HEK293 (cell line): ENCODE measurements around the gene ATP6V1B1.

Source experiments
- CTCF ChIA-PET: fragments of 350-600 bp; formaldehyde crosslinking; extraction: SDS; loops from one replicate; lab custom pipeline; 2021; ENCODE audit warnings: antibody characterized with exemption; lab: Yijun Ruan, JAX
- POLR2A ChIA-PET: fragments of 300-600 bp; formaldehyde crosslinking; extraction: SDS; loops from one replicate; lab custom pipeline; 2020; ENCODE audit warnings: antibody characterized with exemption, inconsistent platforms; lab: Yijun Ruan, JAX
- H3K27ac ChIP-seq: fragments of 200-500 bp; sonication (Bioruptor generic); 2 replicates; pipeline ENCODE4 v1.5.1; 2014; ENCODE audit warnings: low read depth, low read length, control low read depth, inconsistent platforms; ENCODE audit errors: extremely low read depth
- H3K36me3 ChIP-seq, 2 experiments: fragments of 200-500 bp in 1 of 2; sonication (Bioruptor generic) in 1 of 2; 1 replicate in 1 of 2; 2 replicates in 1 of 2; pipeline ENCODE4 v1.5.1; 2014 to 2017; ENCODE audit warnings: inconsistent platforms in 2 of 2, low read length in 2 of 2; ENCODE audit not compliant: control insufficient read depth in 2 of 2, insufficient read depth in 1 of 2
- H3K4me1 ChIP-seq: fragments of 200-500 bp; sonication (Bioruptor generic); 2 replicates; pipeline ENCODE4 v1.5.1; 2014; ENCODE audit warnings: mild to moderate bottlenecking, low read length, inconsistent platforms; ENCODE audit not compliant: control insufficient read depth, insufficient read depth
- H3K4me3 ChIP-seq: 2 replicates; pipeline ENCODE4 v1.5.1; 2011; ENCODE audit warnings: low read depth, mild to moderate bottlenecking, control low read depth, low read length, moderate library complexity
- H3K9me3 ChIP-seq: fragments of 200-500 bp; sonication (Bioruptor generic); 2 replicates; pipeline ENCODE4 v1.5.1; 2014; ENCODE audit warnings: low read depth, low read length, inconsistent platforms; ENCODE audit not compliant: control insufficient read depth, insufficient read depth
- GFI1B ChIP-seq: fragments of 450-650 bp; formaldehyde crosslinking; IDR thresholded peaks from 2 replicates; pipeline ENCODE4 v1.5.1; 2016; ENCODE audit warnings: missing biosample characterization, missing genetic modification characterization
- GLIS2 ChIP-seq: fragments of 450-650 bp; formaldehyde crosslinking; IDR thresholded peaks from 2 replicates; pipeline ENCODE4 v1.5.1; 2016; ENCODE audit warnings: missing biosample characterization, missing genetic modification characterization
- IKZF3 ChIP-seq: fragments of 450-650 bp; IDR thresholded peaks from 2 replicates; pipeline ENCODE4 v1.5.0; 2018; ENCODE audit warnings: missing biosample characterization, mild to moderate bottlenecking, missing genetic modification characterization, moderate library complexity
- YY1 ChIP-seq: fragments of 450-650 bp; formaldehyde crosslinking; IDR thresholded peaks from 2 replicates; pipeline ENCODE4 v1.5.1; 2018; ENCODE audit warnings: missing biosample characterization, missing genetic modification characterization
- ZBTB48 ChIP-seq: fragments of 450-650 bp; formaldehyde crosslinking; IDR thresholded peaks from 2 replicates; pipeline ENCODE4 v1.5.1; 2016; ENCODE audit warnings: missing biosample characterization, missing genetic modification characterization
- ZBTB7A ChIP-seq: fragments of 450-650 bp; formaldehyde crosslinking; IDR thresholded peaks from 2 replicates; pipeline ENCODE4 v1.5.1; 2016; ENCODE audit warnings: low read depth, missing biosample characterization, missing genetic modification characterization
- ZNF140 ChIP-seq: fragments of 450-650 bp; formaldehyde crosslinking; IDR thresholded peaks from 2 replicates; pipeline ENCODE4 v1.5.1; 2016; ENCODE audit warnings: missing biosample characterization, missing genetic modification characterization
- ZNF146 ChIP-seq: fragments of 450-650 bp; formaldehyde crosslinking; IDR thresholded peaks from 2 replicates; pipeline ENCODE4 v1.5.1; 2016; ENCODE audit warnings: missing biosample characterization, missing genetic modification characterization
- ZNF157 ChIP-seq: fragments of 450-650 bp; formaldehyde crosslinking; IDR thresholded peaks from 2 replicates; pipeline ENCODE4 v1.5.1; 2016; ENCODE audit warnings: missing biosample characterization, missing genetic modification characterization
- ZNF23 ChIP-seq: fragments of 450-650 bp; formaldehyde crosslinking; IDR thresholded peaks from 2 replicates; pipeline ENCODE4 v1.5.1; 2016; ENCODE audit warnings: missing biosample characterization, missing genetic modification characterization, borderline replicate concordance
- ZNF335 ChIP-seq: fragments of 450-650 bp; formaldehyde crosslinking; conservative IDR thresholded peaks from 2 replicates; pipeline ENCODE4 v1.5.1; 2016; ENCODE audit warnings: missing biosample characterization, missing genetic modification characterization
- ZNF350 ChIP-seq: fragments of 450-650 bp; formaldehyde crosslinking; IDR thresholded peaks from 2 replicates; pipeline ENCODE4 v1.5.0; 2017; ENCODE audit warnings: missing biosample characterization, mild to moderate bottlenecking, missing genetic modification characterization
- ZNF426 ChIP-seq: fragments of 450-650 bp; formaldehyde crosslinking; IDR thresholded peaks from 2 replicates; pipeline ENCODE4 v1.5.1; 2017; ENCODE audit warnings: missing biosample characterization, missing genetic modification characterization, mild to moderate bottlenecking, inconsistent platforms, moderate library complexity
- ZNF433 ChIP-seq: fragments of 450-650 bp; formaldehyde crosslinking; IDR thresholded peaks from 2 replicates; pipeline ENCODE4 v1.5.1; 2016; ENCODE audit warnings: missing biosample characterization, missing genetic modification characterization, low read depth
- ZNF558 ChIP-seq: fragments of 450-650 bp; formaldehyde crosslinking; IDR thresholded peaks from 2 replicates; pipeline ENCODE4 v1.5.1; 2016; ENCODE audit warnings: missing biosample characterization, missing genetic modification characterization
- ZNF560 ChIP-seq: fragments of 450-650 bp; formaldehyde crosslinking; IDR thresholded peaks from 2 replicates; pipeline ENCODE4 v1.5.1; 2017; ENCODE audit warnings: missing biosample characterization, missing genetic modification characterization, borderline replicate concordance
- ZNF571 ChIP-seq: fragments of 450-650 bp; formaldehyde crosslinking; IDR thresholded peaks from 2 replicates; pipeline ENCODE4 v1.5.0; 2017; ENCODE audit warnings: missing biosample characterization, missing genetic modification characterization
- ZNF626 ChIP-seq: fragments of 450-650 bp; sonication (Bioruptor Pico); formaldehyde crosslinking; IDR thresholded peaks from 2 replicates; pipeline ENCODE4 v1.5.1; 2018; ENCODE audit warnings: missing biosample characterization, missing genetic modification characterization, inconsistent platforms
- TF ChIP-seq, protein P1 (sequence below): fragments of 450-650 bp; formaldehyde crosslinking; IDR thresholded peaks from 2 replicates; pipeline ENCODE4 v1.5.1; 2016; ENCODE audit warnings: missing biosample characterization, missing genetic modification characterization
- TF ChIP-seq, protein P2 (sequence below): fragments of 450-650 bp; formaldehyde crosslinking; IDR thresholded peaks from 2 replicates; pipeline ENCODE4 v1.5.1; 2016; ENCODE audit warnings: missing biosample characterization, missing genetic modification characterization
- TF ChIP-seq, protein P3 (sequence below): fragments of 450-650 bp; formaldehyde crosslinking; IDR thresholded peaks from 2 replicates; pipeline ENCODE4 v1.5.1; 2016; ENCODE audit warnings: missing biosample characterization, missing genetic modification characterization, borderline replicate concordance
- TF ChIP-seq, protein P4 (sequence below): fragments of 450-650 bp; formaldehyde crosslinking; IDR thresholded peaks from 2 replicates; pipeline ENCODE4 v1.5.1; 2017; ENCODE audit warnings: missing biosample characterization, missing genetic modification characterization

Gene ATP6V1B1

DNA sequence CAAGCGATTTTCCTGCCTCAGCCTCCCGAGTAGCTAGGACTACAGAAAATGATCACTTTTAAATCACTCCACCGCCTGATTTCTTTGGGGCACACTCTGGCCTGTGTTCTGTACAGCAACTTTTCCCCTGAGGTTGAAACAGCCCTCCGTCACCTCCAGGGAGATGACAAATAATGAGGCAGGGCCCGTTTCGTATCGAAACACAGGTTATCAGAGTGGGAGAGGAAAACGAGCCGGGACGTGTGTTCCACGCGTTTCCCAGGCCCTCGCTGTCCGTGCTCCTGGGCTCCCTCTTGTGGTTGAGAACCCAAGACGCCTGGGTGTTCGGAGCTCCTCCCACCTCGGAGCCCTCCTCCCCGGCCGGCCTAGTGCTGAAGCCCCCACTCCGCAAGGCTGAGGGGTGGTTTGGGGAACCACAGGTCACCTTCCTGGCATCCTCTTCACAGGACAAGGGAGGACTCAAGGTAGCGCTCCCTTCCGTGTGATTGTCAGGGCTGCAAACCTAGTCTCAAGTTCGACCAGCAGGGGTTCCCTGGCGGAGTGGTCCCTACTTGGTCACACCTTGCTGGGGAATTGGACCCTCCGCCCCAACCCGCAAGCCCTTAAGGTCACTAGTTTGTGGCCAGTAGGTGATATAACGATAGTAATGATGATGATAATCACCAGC is 12.8 kb downstream of the ATP6V1B1 start (continued):
- TF ChIP-seq, protein P1, sequence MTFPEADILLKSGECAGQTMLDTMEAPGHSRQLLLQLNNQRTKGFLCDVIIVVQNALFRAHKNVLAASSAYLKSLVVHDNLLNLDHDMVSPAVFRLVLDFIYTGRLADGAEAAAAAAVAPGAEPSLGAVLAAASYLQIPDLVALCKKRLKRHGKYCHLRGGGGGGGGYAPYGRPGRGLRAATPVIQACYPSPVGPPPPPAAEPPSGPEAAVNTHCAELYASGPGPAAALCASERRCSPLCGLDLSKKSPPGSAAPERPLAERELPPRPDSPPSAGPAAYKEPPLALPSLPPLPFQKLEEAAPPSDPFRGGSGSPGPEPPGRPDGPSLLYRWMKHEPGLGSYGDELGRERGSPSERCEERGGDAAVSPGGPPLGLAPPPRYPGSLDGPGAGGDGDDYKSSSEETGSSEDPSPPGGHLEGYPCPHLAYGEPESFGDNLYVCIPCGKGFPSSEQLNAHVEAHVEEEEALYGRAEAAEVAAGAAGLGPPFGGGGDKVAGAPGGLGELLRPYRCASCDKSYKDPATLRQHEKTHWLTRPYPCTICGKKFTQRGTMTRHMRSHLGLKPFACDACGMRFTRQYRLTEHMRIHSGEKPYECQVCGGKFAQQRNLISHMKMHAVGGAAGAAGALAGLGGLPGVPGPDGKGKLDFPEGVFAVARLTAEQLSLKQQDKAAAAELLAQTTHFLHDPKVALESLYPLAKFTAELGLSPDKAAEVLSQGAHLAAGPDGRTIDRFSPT = no peak
- TF ChIP-seq GLIS2 (tag by site-specific recombination) (0 out of 2 replicates have a peak, but pooled peaks have one; percentile 15), ZNF626 (tag by site-specific recombination) (no peak), ZNF350 (tag by site-specific recombination) (no peak), ZNF560 (no peak), ZNF335 (tag by site-specific recombination) (peak; percentile 70), YY1 (no peak), ZNF140 (tag by site-specific recombination) (no peak), ZBTB48 (no peak; the same call in 1 of the 2 replicates), ZNF558 (tag by site-specific recombination) (no peak), ZBTB7A (no peak), ZNF426 (tag by site-specific recombination) (no peak), ZNF571 (tag by site-specific recombination) (no peak), ZNF433 (no peak)
- TF ChIP-seq, protein P2, sequence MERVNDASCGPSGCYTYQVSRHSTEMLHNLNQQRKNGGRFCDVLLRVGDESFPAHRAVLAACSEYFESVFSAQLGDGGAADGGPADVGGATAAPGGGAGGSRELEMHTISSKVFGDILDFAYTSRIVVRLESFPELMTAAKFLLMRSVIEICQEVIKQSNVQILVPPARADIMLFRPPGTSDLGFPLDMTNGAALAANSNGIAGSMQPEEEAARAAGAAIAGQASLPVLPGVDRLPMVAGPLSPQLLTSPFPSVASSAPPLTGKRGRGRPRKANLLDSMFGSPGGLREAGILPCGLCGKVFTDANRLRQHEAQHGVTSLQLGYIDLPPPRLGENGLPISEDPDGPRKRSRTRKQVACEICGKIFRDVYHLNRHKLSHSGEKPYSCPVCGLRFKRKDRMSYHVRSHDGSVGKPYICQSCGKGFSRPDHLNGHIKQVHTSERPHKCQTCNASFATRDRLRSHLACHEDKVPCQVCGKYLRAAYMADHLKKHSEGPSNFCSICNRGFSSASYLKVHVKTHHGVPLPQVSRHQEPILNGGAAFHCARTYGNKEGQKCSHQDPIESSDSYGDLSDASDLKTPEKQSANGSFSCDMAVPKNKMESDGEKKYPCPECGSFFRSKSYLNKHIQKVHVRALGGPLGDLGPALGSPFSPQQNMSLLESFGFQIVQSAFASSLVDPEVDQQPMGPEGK (tag by site-specific recombination) = peak; percentile 50
- TF ChIP-seq, protein P3, sequence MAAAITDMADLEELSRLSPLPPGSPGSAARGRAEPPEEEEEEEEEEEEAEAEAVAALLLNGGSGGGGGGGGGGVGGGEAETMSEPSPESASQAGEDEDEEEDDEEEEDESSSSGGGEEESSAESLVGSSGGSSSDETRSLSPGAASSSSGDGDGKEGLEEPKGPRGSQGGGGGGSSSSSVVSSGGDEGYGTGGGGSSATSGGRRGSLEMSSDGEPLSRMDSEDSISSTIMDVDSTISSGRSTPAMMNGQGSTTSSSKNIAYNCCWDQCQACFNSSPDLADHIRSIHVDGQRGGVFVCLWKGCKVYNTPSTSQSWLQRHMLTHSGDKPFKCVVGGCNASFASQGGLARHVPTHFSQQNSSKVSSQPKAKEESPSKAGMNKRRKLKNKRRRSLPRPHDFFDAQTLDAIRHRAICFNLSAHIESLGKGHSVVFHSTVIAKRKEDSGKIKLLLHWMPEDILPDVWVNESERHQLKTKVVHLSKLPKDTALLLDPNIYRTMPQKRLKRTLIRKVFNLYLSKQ (tag by site-specific recombination) = no peak
- TF ChIP-seq, protein P4, sequence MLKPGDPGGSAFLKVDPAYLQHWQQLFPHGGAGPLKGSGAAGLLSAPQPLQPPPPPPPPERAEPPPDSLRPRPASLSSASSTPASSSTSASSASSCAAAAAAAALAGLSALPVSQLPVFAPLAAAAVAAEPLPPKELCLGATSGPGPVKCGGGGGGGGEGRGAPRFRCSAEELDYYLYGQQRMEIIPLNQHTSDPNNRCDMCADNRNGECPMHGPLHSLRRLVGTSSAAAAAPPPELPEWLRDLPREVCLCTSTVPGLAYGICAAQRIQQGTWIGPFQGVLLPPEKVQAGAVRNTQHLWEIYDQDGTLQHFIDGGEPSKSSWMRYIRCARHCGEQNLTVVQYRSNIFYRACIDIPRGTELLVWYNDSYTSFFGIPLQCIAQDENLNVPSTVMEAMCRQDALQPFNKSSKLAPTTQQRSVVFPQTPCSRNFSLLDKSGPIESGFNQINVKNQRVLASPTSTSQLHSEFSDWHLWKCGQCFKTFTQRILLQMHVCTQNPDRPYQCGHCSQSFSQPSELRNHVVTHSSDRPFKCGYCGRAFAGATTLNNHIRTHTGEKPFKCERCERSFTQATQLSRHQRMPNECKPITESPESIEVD = no peak

DNA sequence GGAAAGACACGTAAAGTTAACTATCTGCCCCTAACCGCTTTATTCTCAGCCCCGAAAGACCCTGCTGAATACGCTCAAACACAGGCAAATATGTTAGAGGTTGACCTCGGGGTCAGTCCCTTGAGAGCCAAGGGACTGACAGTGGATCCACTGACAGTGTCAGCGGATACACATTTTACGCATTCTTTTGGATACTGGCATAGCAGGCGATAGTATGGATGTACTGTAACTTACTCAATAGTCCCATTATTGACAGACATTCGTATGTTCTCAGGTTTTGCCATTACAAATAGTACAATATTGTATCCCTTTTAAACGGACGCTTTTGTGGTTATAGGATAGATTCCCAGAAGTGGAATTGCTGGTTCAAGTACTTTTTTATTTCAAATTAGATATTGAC is 13.4 kb downstream of the ATP6V1B1 start:
- CTCF ChIA-PET = interaction anchor here (0.5 to 4.0 kb wide), 36 partner anchors 11 to 1038 kb away, joined by 3 to 180 read pairs (median 6); partner anchors contain the start of genes ANKRD53, ATP6V1B1 and FIGLA

More for the DNA sequence above, 13.4 kb downstream of the ATP6V1B1 start:
- Histone ChIP-seq H3K27ac (no peak overlapping the region), H3K4me1 (peaks cover 2% of the 10 kb centered on the region; the same call in 1 of the 2 replicates), H3K36me3 (no peaks in the 10 kb centered on the region), H3K4me3 (no peak overlapping the region), H3K9me3 (no peaks in the 10 kb centered on the region)
- POLR2A ChIA-PET = interaction anchor here (1.0 kb wide), 1 partner anchor 181 kb away, joined by 4 read pairs; the partner anchor contains the start of gene ADD2
- TF ChIP-seq ZNF157 (tag by site-specific recombination) = no peak
- no peak for TF ChIP-seq GFI1B (tag by site-specific recombination)
- TF ChIP-seq ZNF23 = no peak
- TF ChIP-seq ZNF146 (tag by site-specific recombination) = no peak
- no peak for TF ChIP-seq IKZF3 (tag by site-specific recombination)
- TF ChIP-seq, protein P3 (tag by site-specific recombination) = no peak
